ENCODE data around the gene ZNF771.

DNA sequence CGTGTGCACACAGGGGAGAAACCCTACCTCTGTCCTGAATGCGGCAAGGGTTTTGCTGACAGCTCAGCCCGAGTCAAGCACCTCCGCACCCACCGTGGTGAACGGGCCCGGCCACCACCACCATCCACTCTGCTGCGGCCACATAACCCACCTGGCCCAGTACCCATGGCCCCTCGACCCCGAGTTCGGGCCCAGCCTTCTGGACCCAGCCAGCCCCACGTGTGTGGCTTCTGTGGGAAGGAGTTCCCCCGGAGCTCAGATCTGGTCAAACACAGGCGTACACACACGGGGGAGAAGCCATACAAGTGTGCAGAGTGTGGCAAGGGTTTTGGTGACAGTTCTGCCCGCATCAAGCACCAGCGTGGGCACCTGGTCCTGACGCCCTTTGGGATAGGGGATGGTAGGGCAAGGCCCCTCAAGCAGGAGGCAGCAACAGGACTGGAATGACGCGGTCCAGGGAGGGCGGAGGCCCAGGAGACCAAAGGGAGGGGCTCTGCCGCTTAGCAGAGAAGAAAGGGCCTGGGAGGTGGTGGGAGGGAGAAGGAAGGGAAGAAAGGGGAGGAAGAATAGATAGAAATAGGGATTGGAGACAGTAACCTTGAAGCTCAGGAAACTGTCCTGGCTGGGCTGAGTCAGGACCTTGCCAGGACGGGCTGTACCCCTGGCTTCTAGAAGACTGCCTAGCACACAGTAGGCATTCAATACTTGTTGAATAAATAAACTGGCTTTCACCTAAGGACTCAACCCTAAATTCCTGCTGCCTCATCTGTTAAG lies 8.6 kb upstream of the ZNF771 start:
- TF ChIP-seq, protein P1, sequence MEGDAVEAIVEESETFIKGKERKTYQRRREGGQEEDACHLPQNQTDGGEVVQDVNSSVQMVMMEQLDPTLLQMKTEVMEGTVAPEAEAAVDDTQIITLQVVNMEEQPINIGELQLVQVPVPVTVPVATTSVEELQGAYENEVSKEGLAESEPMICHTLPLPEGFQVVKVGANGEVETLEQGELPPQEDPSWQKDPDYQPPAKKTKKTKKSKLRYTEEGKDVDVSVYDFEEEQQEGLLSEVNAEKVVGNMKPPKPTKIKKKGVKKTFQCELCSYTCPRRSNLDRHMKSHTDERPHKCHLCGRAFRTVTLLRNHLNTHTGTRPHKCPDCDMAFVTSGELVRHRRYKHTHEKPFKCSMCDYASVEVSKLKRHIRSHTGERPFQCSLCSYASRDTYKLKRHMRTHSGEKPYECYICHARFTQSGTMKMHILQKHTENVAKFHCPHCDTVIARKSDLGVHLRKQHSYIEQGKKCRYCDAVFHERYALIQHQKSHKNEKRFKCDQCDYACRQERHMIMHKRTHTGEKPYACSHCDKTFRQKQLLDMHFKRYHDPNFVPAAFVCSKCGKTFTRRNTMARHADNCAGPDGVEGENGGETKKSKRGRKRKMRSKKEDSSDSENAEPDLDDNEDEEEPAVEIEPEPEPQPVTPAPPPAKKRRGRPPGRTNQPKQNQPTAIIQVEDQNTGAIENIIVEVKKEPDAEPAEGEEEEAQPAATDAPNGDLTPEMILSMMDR (IDR thresholded peaks at IDR 0.05; ENCODE audit: insufficient read depth, low read length, poor library complexity, severe bottlenecking): no peak
- no peak for TF ChIP-seq EZH2phosphoT487 (conservative IDR thresholded peaks at IDR 0.05; ENCODE audit: low read length)

Measured in SU-DHL-6 (cell line).